Liver (tissue), 9 donors: ENCODE data around the gene COA1. TPM values are rescaled to one million over a fixed set of nuclear protein-coding genes. Genes with fewer than 3 reads are reported as not detected.
"Not testable (repeated sequence)": the region's sequence is repeated elsewhere in the genome, so short reads cannot be mapped to it uniquely, and the experiment has no call there.

Source experiments
- DNase-seq: peaks from one replicate; pipeline ENCODE4 v3.0.0-alpha.2; 2017; ENCODE audit warnings: low spot score
- H3K27ac ChIP-seq, 2 donors: one replicate each; pipeline ENCODE4 v1.7.0; 2013; ENCODE audit warnings: inconsistent platforms in 2 of 2, low read length in 2 of 2, control low read depth in 1 of 2, low read depth in 1 of 2, mild to moderate bottlenecking in 1 of 2
- H3K27me3 ChIP-seq, 4 donors: one replicate each; pipeline versions ENCODE4 v1.6.1 to v1.7.0; 2013; ENCODE audit warnings: low read length in 3 of 4, inconsistent platforms in 1 of 4, mild to moderate bottlenecking in 1 of 4, moderate library complexity in 1 of 4; ENCODE audit not compliant: control insufficient read depth in 4 of 4, insufficient read depth in 4 of 4
- H3K36me3 ChIP-seq, 4 donors: one replicate each; pipeline versions ENCODE4 v1.6.1 to v1.7.0; 2013; ENCODE audit warnings: low read length in 3 of 4, mild to moderate bottlenecking in 3 of 4, low read depth in 1 of 4, moderate library complexity in 1 of 4; ENCODE audit not compliant: control insufficient read depth in 4 of 4, insufficient read depth in 3 of 4
- H3K4me1 ChIP-seq, 4 donors: one replicate each; pipeline versions ENCODE4 v1.6.1 to v1.7.0; 2013; ENCODE audit warnings: low read length in 3 of 4, mild to moderate bottlenecking in 3 of 4, moderate library complexity in 1 of 4; ENCODE audit not compliant: control insufficient read depth in 4 of 4, insufficient read depth in 4 of 4
- H3K4me3 ChIP-seq, 3 donors: one replicate each; pipeline versions ENCODE4 v1.6.1 to v1.7.0; 2013; ENCODE audit warnings: low read length in 3 of 3, control low read depth in 1 of 3, low read depth in 1 of 3, mild to moderate bottlenecking in 1 of 3
- H3K9ac ChIP-seq, 2 donors: one replicate each; pipeline ENCODE4 v1.7.0; 2013; ENCODE audit warnings: low read length in 2 of 2, mild to moderate bottlenecking in 2 of 2, moderate library complexity in 2 of 2, control low read depth in 1 of 2, low read depth in 1 of 2
- H3K9me3 ChIP-seq, 4 donors: one replicate each; pipeline versions ENCODE4 v1.6.1 to v1.7.0; 2013; ENCODE audit warnings: low read length in 3 of 4; ENCODE audit not compliant: control insufficient read depth in 4 of 4
- FOXA1 ChIP-seq: IDR thresholded peaks from 2 replicates; pipeline ENCODE4 v1.6.1; 2016; ENCODE audit warnings: antibody characterized with exemption
- FOXA2 ChIP-seq: IDR thresholded peaks from 2 replicates; pipeline ENCODE4 v1.6.1; 2016; ENCODE audit warnings: antibody characterized with exemption
- GABPA ChIP-seq, 2 donors: IDR thresholded peaks in 1 of 2; conservative IDR thresholded peaks in 1 of 2; 2 replicates each; pipeline ENCODE4 v1.6.1; 2016; ENCODE audit warnings: antibody characterized with exemption in 2 of 2, mild to moderate bottlenecking in 1 of 2, moderate library complexity in 1 of 2
- HNF4A ChIP-seq, 2 donors: conservative IDR thresholded peaks; 2 replicates each; pipeline ENCODE4 v1.6.1; 2016; ENCODE audit warnings: antibody characterized with exemption in 2 of 2, mild to moderate bottlenecking in 2 of 2
- HNF4G ChIP-seq: IDR thresholded peaks from 2 replicates; pipeline ENCODE4 v1.6.1; 2016; ENCODE audit warnings: antibody characterized with exemption
- JUND ChIP-seq, 2 donors: IDR thresholded peaks; 2 replicates each; pipeline ENCODE4 v1.6.1; 2016; ENCODE audit warnings: antibody characterized with exemption in 2 of 2
- RAD21 ChIP-seq, 2 donors: IDR thresholded peaks; 2 replicates each; pipeline ENCODE4 v1.6.1; 2016; ENCODE audit warnings: antibody characterized with exemption in 2 of 2, mild to moderate bottlenecking in 2 of 2
- RXRA ChIP-seq, 2 donors: IDR thresholded peaks; 2 replicates each; pipeline ENCODE4 v1.6.1; 2017 to 2018; ENCODE audit warnings: antibody characterized with exemption in 2 of 2, mild to moderate bottlenecking in 1 of 2
- SP1 ChIP-seq: IDR thresholded peaks from 2 replicates; pipeline ENCODE4 v1.6.1; 2018; ENCODE audit warnings: antibody characterized with exemption, mild to moderate bottlenecking
- YY1 ChIP-seq: IDR thresholded peaks from 2 replicates; pipeline ENCODE4 v1.6.1; 2016; ENCODE audit warnings: antibody characterized with exemption, mild to moderate bottlenecking
- WGBS: extraction: QIAGEN DNeasy Blood & Tissue Kit; methylation state at CpG from one replicate; pipeline ENCODE4 v1.1.7; 2013; 5-methylcytosine and 5-hydroxymethylcytosine counted together
- polyA plus RNA-seq, 2 donors: library from polyadenylated mRNA; stranded (reverse) in 1 of 2; unstranded in 1 of 2; fragments of 200-250 nt in 1 of 2; fragments of >200 nt in 1 of 2; fragmentation: Nextera tagmentation in 1 of 2; extraction: Ambion mirVana in 1 of 2; gene quantifications; one replicate each; pipeline versions ENCODE4 v1.2.1 to v1.2.3, GENCODE V29; 2013 to 2015
- total RNA-seq, 2 donors: library from RNA; depleted of rRNA; stranded (reverse); fragments of >200 nt; gene quantifications; one replicate each; pipeline ENCODE4 v1.2.3, GENCODE V29; 2014
- TF ChIP-seq, protein P1 (sequence below): IDR thresholded peaks from 2 replicates; pipeline ENCODE4 v1.6.1; 2016; ENCODE audit warnings: antibody characterized with exemption
- TF ChIP-seq, protein P2 (sequence below): IDR thresholded peaks from 2 replicates; pipeline ENCODE4 v1.6.1; 2016; ENCODE audit warnings: antibody characterized with exemption
- TF ChIP-seq, protein P3 (sequence below): IDR thresholded peaks from 2 replicates; pipeline ENCODE4 v1.6.1; 2016; ENCODE audit warnings: antibody characterized with exemption, mild to moderate bottlenecking
- donor health status: healthy.
- donor health status: healthy.
- donor health status: healthy.
- donor health status: healthy.
- donor health status: healthy.

The COA1 gene
- total and polyA plus RNA-seq, 4 donors, result 16.6 to 37.8 (median 29.4) TPM

DNA sequence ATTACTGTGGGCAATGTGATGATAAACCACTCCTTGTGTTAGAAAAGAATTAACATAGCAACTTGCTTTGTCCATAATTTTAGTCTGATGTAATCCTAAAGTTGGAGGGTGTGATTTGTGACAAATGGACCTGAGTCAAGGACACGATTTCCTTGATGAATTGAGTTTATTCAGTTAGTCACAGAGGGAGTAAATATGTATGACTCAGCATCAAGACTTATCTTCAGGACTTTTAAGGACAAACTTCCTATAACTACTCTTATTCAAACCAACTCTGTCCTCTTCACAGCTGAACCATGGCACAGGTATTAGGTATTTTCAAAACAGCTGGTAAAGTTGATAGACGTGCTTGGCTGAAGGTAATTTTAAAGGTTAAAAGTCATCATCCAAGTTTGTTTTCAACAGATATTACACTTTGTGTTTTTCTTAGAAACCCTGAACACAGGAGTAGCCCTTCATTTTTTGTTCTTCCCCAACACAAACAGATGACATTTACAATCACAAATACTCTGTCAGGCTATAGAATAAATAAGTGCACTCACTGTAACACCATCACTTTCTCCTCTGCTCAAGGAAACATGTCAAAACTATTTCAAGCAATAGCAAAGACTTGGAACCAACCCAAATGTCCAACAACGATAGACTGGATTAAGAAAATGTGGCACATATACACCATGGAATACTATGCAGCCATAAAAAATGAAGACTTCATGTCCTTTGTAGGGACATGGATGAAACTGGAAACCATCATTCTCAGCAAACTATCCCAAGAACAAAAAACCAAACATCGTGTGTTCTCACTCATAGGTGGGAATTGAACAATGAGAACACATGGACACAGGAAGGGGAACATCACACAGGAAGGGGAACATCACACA, 54.5 kb downstream of the COA1 start:
- peaks cover 0 to 4% (median 0%) of the 10 kb centered on the region in 4 donors for H3K4me1 ChIP-seq
- no peak overlapping the region for H3K4me3 ChIP-seq

DNA sequence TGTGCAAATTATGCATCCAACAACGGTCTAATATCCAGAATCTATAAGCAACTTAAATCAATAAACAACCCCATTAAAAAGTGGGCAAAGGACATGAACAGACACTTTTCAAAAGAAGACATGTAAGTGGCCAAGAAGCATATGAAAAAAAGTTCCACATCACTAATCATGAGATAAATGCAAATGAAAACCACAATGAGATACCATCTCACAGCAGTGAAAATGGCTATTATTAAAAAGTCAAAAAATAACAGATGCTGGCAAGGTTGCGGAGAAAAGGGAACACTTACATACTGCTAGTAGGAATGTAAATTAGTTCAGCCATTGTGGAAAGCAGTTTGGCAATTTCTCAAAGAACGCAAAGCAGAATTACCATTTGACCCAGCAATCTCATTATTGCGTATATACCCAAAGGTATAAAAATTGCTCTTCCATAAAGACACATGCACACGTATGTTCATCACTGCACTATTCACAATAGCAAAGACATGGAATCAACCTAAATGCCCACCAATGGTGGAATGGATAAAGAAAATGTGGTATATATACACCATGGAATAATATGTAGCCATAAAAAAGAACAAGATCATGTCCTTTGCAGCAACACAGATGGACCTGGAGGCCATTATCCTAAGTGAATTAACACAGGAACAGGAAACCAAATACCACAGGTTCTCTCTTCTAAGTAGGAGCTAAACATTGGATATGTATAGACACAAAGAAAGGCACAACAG, 55.9 kb downstream of the COA1 start:
- H3K27ac ChIP-seq, H3K36me3 ChIP-seq, H3K9me3 ChIP-seq, DNase-seq, H3K4me1 ChIP-seq, H3K4me3 ChIP-seq, H3K9ac ChIP-seq, H3K27me3 ChIP-seq: not testable (repeated sequence)
- WGBS, result 96% methylated on average over 5 of the region's 5 CpGs

More for the DNA sequence above, 54.5 kb downstream of the COA1 start:
- no peak for DNase-seq
- H3K36me3 ChIP-seq, result no peaks in the 10 kb centered on the region
- no peak overlapping the region for H3K27ac ChIP-seq
- no peak overlapping the region for H3K9ac ChIP-seq
- H3K27me3 ChIP-seq, result no peaks in the 10 kb centered on the region
- no peak for TF ChIP-seq HNF4G
- no peak for TF ChIP-seq RAD21 (IDR thresholded peaks at IDR 0.05)
- no peak for TF ChIP-seq SP1
- TF ChIP-seq, protein P1, sequence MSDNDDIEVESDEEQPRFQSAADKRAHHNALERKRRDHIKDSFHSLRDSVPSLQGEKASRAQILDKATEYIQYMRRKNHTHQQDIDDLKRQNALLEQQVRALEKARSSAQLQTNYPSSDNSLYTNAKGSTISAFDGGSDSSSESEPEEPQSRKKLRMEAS, result no peak
- TF ChIP-seq HNF4A (conservative IDR thresholded peaks at IDR 0.05), result peak in 1 of 2 donors; percentile 33
- TF ChIP-seq FOXA1, result no peak
- peak in 1 of 2 donors; percentile 51 for TF ChIP-seq JUND (IDR thresholded peaks at IDR 0.05)
- TF ChIP-seq FOXA2, result no peak
- TF ChIP-seq YY1, result no peak
- TF ChIP-seq RXRA (IDR thresholded peaks at IDR 0.05), result peak in 1 of 2 donors; percentile 20
- TF ChIP-seq, protein P2, sequence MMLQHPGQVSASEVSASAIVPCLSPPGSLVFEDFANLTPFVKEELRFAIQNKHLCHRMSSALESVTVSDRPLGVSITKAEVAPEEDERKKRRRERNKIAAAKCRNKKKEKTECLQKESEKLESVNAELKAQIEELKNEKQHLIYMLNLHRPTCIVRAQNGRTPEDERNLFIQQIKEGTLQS, result no peak
- TF ChIP-seq, protein P3, sequence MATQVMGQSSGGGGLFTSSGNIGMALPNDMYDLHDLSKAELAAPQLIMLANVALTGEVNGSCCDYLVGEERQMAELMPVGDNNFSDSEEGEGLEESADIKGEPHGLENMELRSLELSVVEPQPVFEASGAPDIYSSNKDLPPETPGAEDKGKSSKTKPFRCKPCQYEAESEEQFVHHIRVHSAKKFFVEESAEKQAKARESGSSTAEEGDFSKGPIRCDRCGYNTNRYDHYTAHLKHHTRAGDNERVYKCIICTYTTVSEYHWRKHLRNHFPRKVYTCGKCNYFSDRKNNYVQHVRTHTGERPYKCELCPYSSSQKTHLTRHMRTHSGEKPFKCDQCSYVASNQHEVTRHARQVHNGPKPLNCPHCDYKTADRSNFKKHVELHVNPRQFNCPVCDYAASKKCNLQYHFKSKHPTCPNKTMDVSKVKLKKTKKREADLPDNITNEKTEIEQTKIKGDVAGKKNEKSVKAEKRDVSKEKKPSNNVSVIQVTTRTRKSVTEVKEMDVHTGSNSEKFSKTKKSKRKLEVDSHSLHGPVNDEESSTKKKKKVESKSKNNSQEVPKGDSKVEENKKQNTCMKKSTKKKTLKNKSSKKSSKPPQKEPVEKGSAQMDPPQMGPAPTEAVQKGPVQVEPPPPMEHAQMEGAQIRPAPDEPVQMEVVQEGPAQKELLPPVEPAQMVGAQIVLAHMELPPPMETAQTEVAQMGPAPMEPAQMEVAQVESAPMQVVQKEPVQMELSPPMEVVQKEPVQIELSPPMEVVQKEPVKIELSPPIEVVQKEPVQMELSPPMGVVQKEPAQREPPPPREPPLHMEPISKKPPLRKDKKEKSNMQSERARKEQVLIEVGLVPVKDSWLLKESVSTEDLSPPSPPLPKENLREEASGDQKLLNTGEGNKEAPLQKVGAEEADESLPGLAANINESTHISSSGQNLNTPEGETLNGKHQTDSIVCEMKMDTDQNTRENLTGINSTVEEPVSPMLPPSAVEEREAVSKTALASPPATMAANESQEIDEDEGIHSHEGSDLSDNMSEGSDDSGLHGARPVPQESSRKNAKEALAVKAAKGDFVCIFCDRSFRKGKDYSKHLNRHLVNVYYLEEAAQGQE, result no peak
- WGBS, result 60% methylated on average over 4 of the region's 4 CpGs
- H3K9me3 ChIP-seq, result no peaks in the 10 kb centered on the region

DNA sequence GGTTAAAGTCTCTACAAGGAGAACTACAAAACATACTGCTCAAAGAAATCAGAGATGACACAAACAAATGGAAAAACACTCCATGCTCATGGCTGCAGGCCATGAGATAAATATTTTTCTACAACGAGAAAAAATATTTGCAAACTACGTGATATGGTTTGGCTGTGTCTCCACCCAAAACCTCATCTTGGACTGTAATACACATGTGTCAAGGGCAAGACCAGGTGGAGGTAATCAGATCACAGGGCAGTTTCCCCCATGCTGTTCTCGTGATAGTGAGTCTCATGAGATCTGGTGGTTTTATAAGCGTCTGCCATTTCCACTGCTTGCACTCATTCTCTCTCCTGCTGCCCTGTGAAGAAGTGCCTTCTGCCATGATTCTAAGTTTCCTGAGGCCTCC, 57.8 kb downstream of the COA1 start:
- no peaks in the 10 kb centered on the region for H3K36me3 ChIP-seq
- TF ChIP-seq RXRA (IDR thresholded peaks at IDR 0.05), result no peak
- TF ChIP-seq, protein P2, result no peak
- no peak for TF ChIP-seq JUND (IDR thresholded peaks at IDR 0.05)
- TF ChIP-seq FOXA1, result no peak
- no peak for TF ChIP-seq GABPA (IDR thresholded peaks at IDR 0.05 in 1 of 2, conservative IDR thresholded peaks at IDR 0.05 in 1 of 2)
- H3K27me3 ChIP-seq, result no peaks in the 10 kb centered on the region
- H3K9ac ChIP-seq, result no peak overlapping the region
- no peak overlapping the region for H3K27ac ChIP-seq
- peaks cover 0 to 4% (median 2%) of the 10 kb centered on the region in 4 donors for H3K4me1 ChIP-seq
- no peak overlapping the region for H3K4me3 ChIP-seq
- no peak for DNase-seq
- WGBS, result 67% methylated on average over 4 of the region's 4 CpGs
- H3K9me3 ChIP-seq, result no peaks in the 10 kb centered on the region
